GM21825 (cell line): ENCODE measurements around the gene PAMR1.
A peak's percentile ranks its signal among the peaks of the same experiment; 100 is the strongest.

Experiments used
- ATAC-seq: cut with Tn5 transposase; IDR thresholded peaks from one replicate; pipeline ENCODE4 v1.9.1; 2021; ENCODE audit warnings: mild to moderate bottlenecking, moderate library complexity; ENCODE audit not compliant: unreplicated experiment

Gene PAMR1

GRCh38 chr11:35412285-35412684 is 113.1 kb downstream of the PAMR1 start:
- ATAC-seq, result no peak

- ATAC-seq, result no peak
These were observed 118.4 kb downstream of the PAMR1 start for GRCh38 chr11:35407041-35407440.

DNA sequence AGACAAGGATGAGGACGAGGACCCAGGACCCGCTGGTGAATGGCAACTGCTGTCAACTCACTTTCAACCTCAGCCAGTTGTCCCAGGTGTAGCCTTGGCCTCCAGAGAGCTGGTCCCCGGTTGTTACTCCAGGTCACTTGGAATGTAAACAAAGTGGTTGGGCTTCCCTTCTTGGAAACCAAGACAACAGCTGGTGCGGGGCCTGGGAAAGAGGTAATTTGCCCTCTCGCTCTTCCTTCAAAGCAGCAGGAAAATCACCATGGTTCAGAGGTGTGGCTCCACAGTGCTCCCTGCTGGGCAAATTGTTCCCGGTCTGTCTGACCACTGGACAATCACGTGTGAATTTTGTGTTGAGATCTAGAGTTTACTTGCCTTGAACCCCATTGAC is 121.0 kb downstream of the PAMR1 start:
- no peak for ATAC-seq

GRCh38 chr11:35403765-35404387 is 121.5 kb downstream of the PAMR1 start:
- ATAC-seq, result no peak

- ATAC-seq, result no peak
These were observed 122.4 kb downstream of the PAMR1 start for GRCh38 chr11:35402751-35403660.

DNA sequence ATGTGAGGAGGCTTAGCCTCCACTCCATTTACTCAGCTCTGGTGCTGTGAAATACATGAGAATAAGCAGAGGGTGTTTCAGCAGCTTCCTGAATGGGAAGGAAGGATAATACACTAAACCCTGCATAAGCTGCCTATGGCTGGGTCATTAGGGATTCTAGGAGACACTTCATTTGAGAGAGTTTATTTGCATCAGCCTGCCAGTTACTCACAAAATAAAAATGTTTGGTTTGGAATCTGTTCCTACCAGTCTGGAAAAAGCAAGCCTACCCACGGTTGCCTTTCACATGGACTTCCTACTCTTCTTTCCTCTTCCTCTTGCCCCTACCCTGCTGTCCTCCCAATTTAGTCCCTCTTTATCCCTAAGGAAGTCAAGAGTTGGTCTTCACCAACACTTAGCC is 126.5 kb downstream of the PAMR1 start:
- no peak for ATAC-seq

DNA sequence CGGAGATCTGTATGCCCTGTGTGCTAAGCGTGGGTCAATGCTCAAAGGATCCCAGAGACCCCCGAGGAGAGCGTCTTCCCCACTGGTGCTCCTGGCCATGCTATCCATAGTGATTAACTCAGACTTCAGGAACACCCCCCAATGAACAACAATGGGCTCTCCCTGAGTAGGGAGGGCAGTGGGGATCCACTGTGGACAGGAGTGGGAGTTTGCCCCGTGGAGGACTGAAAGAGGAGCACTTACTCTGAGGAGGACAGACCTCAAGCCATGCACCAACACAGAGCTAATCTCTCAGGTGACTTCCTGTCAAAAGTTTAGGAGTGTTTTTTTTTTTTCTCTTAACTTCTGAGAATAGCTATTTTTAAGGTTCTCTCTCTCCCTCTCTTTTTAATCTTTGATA is 130.5 kb downstream of the PAMR1 start:
- no peak for ATAC-seq

DNA sequence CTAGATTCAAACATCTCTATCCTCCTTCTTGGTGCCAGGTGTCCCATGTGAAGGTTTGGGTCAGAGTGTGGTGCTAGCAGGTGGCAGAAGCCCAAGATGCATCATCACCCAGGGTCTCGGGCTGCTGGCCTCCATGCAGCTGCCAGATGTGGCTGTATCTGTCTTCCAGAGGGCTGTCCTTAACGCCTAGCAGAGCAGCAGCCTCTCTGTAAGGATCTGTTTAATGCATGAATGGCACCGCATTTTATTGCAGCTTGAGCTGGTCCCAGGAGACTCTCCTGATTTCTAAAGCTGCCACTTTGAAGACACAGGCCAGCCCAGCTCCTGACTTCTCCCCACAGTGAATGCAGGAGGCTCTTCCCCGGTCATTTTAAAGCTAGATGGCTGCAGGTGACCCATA is 132.3 kb downstream of the PAMR1 start:
- no peak for ATAC-seq

- ATAC-seq, result peak; percentile 49
These were observed 133.3 kb downstream of the PAMR1 start for GRCh38 chr11:35391922-35392688.

DNA sequence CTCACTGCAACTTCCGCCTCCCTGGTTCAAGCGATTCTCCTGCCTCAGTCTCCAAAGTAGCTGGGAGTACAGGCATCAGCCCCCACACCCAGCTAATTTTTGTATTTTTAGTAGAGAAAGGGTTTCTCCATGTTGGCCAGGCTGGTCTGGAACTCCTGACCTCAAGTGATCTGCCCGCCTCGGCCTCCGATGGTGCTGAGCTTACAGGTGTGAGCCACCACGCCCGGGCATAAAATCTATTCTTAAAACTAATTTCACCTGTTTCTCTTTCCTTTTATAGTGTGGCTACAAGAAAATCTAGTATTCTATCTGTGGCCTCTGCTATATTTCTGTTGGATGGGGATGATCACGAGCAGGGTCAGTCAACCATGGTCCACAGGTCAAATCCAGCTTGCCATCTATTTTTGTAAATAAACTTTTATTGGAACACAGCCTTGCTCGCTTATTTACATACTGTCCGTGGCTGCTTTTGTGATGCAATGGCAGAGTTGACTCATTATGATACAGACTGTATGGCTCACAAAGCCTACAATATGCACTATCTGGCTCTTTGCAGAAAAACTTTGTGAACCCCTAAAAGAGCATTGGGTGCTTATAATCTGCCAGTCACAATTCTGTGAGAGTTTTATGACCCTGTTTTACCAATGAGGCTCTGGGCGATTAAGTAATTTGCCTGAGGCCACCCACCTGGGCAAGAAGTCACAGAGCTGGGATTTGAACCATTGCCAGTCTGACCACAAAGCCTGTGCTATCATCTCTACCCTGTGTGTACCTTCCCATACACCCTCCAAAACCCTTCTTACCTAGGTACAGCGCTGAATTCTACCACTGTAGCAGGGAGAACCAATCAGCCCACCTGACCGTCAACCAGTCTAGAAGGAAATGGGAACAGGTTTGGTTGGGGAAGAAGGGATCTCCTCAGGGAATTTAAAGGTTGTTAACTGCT is 134.4 kb downstream of the PAMR1 start:
- peak; percentile 85 for ATAC-seq

DNA sequence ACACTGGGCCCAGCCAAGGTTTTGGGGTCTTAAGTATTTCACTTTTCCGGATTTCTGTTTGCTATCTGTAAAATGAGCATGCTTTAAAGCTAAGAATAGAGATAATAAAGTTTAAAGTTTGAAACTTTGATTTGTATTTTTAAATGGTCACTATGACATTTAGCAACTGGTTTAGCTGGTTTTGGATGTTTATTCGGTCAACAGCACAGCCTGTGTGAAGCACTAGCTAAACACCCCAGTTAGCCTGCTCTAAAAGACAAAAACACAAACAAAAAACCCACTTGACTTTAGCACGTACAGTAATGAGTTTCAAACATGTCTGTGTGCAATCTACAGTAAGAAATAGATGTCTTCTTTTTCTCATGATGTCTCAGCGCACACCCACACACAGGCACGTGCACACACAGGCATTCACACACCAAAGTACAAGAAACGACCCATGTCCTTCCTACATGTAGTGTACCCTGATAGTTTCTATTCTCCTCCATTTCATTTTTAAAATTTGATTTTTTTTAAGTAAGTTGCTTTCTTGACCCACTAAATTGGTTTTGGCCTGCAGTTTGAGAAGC is 135.4 kb downstream of the PAMR1 start:
- ATAC-seq, result no peak

- no peak for ATAC-seq
These were observed 136.3 kb downstream of the PAMR1 start for GRCh38 chr11:35389112-35389511.

GRCh38 chr11:35388061-35388460 is 137.4 kb downstream of the PAMR1 start:
- no peak for ATAC-seq

GRCh38 chr11:35387111-35387982 is 138.1 kb downstream of the PAMR1 start:
- ATAC-seq, result no peak

DNA sequence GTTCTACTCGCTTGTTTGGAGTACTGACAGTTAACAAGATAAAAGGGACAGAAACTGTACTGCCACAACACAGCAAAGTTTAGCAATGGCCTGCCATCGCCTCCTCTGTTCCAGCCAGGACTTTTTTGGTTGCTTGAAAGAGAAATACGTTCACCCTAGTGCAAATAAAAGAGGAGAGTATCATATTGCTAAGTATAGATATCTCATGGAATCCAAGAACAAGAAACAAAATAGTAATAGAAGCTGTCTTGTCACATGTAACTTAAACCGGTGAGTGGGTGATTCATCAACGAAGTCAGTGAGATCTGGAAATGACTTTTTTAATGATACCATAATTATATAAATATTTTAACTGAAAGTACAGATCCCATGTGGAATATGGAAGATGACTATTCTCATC is 141.5 kb downstream of the PAMR1 start:
- ATAC-seq, result no peak
